HG02763 (cell line): ENCODE data around the gene EPHA8.

ENCODE experiments used
- ATAC-seq: cut with Tn5 transposase; IDR thresholded peaks from one replicate; pipeline ENCODE4 v1.9.1; 2021; ENCODE audit warnings: mild to moderate bottlenecking, moderate library complexity; ENCODE audit not compliant: unreplicated experiment

Gene EPHA8

DNA sequence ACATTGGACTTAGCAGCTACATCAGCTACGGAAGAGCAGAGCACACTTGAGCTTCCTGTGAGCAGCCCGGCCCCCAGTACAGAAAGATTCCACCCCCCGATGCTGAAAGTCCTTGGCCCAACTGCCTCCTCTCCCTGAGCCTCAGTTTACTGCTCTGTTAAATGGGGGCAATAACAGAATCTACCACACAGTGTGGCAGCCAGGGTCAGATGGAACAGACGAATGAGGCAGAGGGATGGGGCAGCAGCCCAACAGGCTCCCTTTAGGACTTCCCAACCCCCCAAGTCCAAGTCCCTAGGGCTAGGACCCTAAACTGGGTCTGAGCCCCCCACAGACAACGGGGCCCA, 50.3 kb downstream of the EPHA8 start:
- no peak for ATAC-seq

DNA sequence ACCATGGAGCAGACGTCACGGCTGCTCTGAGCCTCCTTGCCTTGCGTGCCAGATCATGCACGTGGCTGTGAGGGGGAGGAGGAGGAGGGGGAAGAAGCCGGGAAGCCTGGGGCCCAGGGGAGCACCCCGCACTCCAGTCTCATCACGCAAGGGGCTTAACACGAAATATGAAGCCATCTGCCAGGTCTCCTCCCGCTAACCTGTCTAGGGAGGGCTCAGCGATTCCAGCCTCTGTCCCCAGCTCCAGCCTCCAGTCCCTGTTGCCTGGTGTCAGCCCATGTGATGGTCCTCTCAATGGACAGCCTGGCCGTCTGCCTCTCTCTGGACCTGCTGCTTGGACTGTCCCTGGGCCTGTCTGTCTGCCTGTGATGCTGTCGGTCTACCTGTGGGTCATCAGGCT, 50.7 kb downstream of the EPHA8 start:
- no peak for ATAC-seq

DNA sequence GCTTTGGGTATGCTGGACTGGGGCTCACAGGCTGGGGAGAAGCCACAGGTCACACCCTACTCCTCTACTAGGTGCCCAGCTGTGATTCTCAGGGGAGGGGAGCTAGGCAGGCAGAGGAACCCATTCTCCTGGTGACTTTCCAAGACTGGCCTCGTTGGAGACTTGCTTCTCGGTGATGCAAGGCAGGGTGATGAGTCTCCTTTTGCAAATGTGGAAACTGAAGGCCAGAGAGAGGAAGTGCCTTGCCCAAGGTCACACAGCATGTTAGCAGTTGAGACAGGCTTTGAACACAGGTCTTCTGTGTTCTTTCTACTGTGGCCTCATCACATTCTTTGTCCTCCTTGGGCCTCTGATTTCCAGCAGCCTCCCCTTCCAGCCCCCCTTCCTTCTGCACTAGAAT, 52.6 kb downstream of the EPHA8 start:
- ATAC-seq = no peak

DNA sequence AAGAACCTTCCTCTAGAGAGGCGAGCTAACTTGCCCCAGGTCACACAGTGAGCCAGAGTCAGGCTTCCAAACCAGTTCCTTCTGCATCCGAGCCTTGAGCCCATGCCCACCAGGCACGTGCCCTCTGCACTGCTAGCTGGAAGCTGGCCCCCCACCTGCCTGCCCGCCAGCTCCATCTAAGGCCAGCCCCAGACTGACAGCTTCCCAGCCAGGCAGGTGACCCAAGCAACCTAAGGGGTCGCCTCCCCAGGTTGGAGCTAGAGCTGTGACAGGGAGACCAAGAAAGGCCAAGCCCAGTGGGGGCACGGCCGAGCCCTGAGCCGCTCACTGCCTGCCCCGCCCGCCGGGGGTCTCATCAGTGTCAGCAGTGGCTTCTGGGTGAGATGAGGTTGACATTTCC, 53.3 kb downstream of the EPHA8 start:
- no peak for ATAC-seq

DNA sequence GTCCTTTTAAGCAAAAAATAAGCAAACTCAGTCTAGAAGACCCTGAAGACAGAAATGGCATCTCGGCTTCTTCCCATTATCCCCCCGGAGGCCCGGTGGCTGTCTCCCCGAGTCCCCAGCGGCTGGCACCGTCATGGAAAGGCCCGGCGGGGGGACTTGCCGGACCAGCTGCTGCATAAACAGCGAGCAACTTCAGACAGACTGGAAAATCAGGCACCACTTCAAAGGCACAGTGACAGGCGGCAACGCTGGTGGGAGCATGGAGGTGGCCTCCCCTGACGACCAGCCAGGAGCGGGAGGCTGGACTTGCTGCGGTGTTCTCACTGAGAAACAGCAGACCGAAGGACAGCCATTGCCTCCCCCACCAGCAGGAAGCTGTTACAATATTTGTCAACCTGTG, 54.8 kb downstream of the EPHA8 start:
- ATAC-seq = no peak

DNA sequence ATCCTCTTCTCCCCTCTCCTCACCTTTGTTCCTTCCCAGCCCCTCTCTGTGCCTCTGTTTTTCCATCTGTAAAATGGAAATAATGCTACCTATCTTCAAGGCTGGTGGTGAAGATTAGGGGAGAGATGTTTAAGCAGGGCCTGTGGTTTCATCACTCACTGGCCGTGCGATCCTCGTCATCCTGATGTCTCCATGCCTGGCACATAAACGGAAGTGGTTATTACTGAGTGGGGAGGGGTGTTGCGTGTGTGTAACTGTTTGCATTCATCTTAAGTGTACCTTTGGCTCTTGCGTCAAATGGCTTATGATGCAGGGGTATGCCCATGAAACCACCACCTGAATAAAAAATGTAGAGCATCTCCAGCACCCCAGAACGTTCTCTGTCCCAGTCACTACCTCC, 56.0 kb downstream of the EPHA8 start:
- ATAC-seq = no peak

DNA sequence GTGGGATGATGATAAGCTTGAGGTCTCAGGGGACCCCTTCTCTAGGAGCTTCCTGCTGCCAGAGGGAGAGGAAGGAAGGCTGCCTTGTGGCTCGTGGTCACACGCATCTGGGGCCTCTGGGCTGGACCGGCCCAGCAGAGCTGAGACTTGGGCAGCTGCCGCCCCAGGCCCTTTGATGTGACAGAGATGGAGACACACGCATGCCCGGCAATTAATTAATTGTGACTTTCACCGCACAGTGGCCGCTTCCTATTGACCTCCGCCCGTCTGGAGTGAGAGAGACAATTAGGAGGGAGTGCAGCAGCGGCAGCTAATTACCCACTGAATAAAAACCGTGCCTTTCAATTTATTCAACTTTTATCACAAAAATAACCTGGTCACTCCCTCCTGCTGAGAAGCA, 56.5 kb downstream of the EPHA8 start:
- no peak for ATAC-seq

DNA sequence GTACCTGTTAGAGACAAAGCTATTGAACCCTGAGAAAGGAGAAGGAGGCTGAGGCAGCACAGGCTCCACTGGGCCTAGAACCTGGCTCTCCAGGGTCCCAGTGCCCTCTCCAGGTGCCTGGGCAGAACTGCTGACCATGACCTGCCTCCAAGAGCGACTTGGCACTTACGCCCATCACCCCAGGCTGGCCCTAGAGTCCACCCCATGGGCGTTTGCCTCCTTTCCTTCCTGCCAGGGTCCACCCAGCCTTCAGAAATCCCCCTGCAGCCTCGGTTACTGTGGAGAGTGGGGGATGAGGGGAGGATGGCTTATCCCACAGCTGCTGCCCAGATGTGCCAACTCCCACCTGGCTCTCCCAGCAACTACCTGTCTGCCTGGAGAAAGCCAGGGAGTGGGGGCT, 58.5 kb downstream of the EPHA8 start:
- no peak for ATAC-seq

DNA sequence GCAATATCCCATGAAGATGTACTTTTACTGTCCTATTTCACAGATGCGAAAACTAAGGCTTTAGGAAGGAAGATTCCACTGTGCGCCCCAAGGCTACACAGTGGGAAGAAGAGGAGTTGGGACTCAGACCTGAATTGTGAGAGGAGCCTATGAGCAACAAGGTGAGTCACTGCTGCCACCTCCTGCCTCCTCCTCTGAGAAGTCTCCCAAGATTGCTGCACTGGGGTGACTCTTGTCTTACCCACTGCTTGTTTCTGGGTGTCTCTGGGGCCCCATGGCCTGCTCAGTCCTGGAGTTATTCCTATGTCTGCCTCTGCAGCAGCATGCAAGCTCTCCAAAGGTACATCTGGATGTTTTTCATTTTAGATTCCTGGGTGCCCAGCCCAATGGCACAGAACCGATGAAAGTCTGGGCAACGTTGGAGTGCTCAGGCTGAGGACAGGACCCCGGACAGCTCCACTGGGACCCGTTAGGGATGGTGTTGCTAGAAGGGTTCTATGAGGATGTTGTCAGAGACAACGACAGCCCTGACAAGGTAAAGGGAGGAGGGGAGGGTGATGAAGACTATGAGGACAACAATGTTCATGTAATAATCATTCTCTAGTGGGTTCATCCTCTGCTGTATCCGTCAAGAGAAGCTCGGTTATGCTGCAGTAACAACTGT, 62.1 kb downstream of the EPHA8 start:
- ATAC-seq = no peak

DNA sequence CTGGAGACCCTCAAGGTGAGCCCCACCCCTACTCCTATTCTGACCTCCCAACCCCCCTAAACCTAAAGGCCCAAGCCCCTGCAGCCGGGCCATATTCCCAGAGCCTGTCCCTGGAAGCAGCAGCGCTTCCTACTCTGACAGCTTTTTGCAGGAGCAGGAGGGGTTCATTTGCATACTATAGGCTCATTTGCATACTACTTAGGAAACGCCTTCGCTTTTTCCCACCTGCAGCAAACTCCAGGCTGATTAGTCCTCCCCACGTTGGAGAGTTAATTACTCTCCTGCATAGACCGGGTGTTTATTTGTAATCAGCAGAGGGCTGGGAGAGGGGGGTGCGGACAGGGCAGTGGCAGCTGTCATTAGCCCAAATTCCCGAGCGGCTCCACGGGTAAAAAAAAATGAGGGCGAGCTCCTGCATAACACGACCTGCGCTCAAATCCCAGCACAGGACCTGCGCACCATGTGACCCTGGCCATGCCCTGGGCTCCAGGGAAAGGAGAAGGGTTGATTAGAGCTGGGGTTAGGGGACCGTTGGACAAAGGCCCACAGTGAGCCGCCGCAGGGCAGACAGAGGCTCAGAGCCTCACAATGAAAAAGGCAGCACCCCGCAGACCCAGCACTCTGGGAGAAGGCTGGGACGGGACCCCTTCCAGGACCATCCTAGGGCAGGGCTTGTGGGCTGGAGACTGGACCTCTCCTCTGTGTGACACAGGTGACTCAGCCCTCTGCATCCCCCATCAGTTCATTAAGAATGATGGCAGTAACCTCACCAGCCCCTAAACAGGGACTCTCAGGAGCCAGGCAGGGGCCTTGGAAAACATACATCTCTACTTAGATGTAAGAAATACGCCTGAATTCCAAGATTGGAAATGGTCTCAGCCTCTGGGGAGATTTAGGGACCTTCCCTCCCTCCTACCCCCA, 63.2 kb downstream of the EPHA8 start:
- no peak for ATAC-seq

DNA sequence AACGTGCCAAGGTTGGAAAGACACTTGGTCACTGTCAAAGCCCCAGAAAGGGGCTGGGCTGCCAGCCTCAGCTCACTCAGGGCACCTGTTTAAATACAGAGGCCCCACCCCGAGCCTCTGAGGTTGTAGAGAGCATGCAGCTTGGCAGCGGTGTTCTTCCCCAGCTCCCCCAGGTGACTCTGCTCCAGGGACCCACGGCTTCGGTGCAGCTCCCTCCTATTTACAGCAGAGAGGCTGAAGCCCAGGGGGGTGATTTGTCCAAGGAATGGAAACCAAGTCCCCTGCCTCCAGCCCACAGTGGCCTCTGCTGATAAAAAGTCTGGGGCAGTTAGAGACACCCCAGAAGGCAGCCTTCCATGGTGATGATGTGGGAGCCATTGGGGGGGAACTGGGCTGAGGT, 64.0 kb downstream of the EPHA8 start:
- no peak for ATAC-seq

DNA sequence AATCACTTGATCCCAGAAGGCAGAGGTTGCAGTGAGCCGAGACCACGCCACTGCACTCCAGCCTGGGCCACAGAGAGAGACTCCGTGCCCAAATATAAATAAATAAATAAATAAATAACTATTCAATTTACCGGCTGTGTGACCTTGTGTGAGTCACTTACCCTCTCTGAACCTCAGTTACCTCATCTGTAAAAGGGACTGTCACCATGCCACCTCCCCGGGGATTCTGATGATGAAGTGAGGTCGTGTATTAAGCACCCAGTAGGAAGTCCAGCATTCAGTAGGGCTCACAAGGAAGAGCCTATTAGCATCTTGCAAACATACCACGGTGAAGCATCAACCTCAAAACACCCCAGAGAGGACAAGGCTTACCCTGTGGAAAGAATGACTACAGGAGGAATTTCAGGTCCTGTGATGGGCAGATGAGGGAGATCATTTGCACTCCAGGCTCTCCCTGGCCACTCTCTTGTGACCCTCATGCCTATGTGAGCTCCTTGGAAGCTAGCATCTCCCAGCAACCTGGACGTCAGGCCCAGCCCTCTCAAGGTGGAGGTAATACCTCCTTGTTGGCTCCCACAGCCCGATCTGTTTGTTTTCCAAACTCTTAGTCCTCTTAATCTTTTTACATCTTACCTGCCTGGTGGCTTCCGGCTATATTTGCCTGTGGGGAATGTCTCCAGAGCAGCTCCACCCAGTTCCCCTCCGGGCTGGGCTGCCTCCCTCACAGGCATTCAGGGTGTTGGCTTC, 65.6 kb downstream of the EPHA8 start:
- no peak for ATAC-seq

DNA sequence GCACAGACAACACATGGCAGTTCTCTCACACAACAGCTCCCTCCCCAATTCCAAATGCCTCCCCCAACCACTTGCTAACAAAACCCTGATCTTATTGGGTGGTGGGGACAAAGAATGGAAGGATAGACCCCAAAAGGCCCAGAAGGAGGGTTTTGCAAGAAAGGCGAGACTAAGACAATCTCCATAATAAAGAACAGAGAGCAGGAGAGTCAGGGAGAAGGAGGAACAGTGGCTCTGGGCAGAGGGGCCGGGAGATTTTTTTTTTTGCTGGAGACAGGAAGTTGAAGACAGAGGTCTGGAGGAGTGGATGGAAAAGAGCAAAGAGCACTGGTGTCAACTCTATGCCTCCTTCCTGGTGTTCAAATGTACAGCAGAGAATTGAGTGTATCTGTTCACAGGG, 66.6 kb downstream of the EPHA8 start:
- ATAC-seq = no peak

DNA sequence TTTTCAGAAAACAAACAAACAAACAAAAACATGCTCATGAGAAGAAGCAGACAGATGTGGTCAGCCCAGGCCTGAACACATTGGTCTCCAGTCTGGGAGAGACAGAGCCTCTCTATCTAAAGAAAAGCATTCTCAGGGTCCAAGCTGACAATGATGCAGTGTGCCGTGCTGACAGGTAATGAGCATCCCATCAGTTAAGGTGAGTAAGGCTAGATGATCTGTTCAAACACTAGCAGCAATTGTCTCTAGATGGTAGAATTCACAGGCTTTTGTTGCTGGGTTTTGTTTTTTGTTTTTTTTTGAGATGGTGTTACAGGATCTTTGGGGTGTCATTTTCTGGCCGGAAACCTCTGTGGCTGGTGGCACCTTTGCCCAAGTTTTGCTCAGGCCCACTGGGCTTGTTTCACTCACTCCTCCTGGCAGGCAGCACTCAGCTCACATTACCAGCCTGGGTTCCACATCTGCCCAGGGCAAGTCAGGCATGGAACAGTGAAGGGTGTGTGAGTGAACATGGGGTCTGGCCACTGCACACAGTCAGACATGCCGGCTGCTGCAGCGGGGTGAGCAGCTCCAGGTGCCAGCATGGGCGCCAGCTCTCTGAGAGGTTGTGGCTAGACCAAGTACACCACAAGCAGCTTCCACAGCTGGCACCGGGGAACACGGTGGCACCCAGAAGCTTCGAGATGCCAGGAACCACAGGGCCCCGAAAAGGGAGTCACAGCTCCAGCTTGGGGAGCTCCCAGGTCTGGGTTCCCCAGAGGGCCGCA, 70.6 kb downstream of the EPHA8 start:
- no peak for ATAC-seq

DNA sequence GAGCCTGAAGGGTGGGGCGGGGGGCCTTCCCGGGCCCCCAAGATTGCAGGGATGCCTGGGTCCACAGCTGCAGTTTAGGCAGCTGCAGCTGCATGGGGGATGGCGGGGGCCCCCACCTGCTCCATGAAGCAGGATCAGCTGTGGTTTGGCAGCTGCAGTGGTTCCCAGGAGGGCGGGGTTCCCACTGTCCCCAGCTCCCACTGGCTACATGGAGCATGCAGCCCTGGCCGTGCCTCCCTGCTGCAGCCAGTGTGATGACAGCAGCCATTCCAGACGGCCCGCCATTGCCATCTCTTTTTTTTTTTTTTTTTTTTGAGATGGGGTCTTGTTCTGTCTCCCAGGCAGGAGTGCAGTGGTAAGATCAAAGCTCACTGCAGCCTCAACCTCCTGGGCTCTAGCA, 72.1 kb downstream of the EPHA8 start:
- ATAC-seq = no peak

DNA sequence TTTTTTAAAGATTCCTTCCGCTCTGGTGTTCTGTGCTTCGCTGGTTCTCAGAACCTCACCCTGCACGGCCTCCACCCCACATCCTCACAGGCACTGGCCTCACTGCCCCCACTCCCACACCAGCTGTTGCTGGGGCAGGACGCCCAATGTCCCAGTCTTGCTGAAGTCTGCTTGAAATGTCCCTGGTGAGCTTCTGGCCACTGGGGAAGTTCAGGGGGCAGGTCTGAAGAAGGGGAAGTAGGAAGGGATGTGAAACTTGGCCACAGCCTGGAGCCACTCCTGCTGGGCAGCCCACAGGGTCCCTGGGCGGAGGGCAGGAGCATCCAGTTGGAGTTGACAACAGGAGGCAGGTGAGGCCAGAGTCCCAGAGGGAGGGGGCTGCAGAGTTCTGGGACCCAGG, 73.1 kb downstream of the EPHA8 start, which contains the start of gene C1QA:
Gene C1QA (plus strand): TSS at position 276 of the 400 bp plus-strand sequence. CDS start 989 bp downstream, outside the sequence.
- no peak for ATAC-seq

DNA sequence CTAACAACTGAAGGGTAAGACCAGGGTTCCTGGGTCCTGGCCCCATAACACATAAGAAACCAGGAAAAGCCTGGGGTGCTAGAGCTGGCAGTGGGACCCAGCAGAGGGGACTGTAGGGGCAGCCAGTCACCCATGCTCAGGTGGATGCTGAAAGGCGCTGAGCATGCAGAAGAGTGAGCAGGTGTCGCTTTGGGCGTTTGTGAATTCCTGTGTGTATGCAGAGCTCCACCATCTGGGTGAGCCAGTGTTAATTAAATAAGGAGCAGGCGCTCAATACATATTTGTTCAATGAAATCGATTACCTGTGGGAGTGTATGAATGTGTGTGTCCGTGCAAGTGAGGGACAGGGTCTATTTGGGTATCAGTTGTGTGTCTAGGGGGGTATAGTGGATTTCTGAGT, 73.6 kb downstream of the EPHA8 start:
- no peak for ATAC-seq

DNA sequence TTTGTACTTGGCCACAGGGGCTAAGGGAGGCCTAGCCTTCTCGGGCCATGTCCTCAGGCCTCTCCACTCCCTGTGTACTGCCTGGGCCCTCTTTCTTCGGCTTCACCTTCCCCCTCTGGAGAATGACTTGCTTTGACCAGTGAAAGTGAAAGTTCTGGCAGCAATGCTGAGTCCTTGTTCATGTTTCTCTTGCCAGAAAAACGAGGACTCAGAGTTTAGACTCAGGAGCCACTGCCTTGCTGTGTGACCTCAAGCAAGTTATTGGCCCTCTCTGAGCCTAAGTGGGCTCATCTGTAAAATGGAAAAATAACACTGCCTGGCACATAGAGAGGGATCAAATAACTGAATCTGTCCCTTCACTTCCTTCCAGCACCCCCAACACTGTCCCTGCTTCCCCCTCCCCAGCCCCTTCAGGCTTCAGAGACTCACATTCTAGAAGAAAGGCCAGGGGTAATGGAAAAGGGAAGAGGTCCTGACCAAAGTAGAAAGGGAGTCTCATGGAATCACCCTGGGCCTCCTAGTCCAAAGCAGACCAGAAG, 74.7 kb downstream of the EPHA8 start:
- no peak for ATAC-seq

DNA sequence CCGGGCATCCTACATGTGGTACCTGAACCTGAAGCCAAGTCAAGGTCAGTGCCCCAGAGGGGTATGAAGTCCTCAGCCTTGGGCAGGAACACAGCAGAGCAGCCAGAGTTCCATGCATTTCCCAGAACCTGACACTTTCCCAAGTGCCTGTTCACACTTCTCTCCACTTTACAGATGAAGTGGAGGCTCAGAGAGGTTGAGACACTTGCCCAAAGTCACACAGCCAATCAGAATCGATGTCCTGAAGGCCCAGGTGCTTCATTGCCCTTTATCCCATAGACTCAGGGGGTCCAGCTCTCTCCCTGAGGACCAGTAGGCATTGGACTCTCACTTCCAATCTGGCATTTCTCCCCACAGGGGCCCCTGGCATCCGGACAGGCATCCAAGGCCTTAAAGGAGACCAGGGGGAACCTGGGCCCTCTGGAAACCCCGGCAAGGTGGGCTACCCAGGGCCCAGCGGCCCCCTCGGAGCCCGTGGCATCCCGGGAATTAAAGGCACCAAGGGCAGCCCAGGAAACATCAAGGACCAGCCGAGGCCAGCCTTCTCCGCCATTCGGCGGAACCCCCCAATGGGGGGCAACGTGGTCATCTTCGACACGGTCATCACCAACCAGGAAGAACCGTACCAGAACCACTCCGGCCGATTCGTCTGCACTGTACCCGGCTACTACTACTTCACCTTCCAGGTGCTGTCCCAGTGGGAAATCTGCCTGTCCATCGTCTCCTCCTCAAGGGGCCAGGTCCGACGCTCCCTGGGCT, 75.4 kb downstream of the EPHA8 start:
- ATAC-seq = no peak

DNA sequence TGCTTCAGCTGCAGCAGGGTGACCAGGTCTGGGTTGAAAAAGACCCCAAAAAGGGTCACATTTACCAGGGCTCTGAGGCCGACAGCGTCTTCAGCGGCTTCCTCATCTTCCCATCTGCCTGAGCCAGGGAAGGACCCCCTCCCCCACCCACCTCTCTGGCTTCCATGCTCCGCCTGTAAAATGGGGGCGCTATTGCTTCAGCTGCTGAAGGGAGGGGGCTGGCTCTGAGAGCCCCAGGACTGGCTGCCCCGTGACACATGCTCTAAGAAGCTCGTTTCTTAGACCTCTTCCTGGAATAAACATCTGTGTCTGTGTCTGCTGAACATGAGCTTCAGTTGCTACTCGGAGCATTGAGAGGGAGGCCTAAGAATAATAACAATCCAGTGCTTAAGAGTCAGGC, 76.0 kb downstream of the EPHA8 start:
- ATAC-seq = no peak
